ENCODE measurements around the gene MYO10.
"Not testable (repeated sequence)": the region's sequence is repeated elsewhere in the genome, so short reads cannot be mapped to it uniquely, and the experiment has no call there.

Gene MYO10

DNA sequence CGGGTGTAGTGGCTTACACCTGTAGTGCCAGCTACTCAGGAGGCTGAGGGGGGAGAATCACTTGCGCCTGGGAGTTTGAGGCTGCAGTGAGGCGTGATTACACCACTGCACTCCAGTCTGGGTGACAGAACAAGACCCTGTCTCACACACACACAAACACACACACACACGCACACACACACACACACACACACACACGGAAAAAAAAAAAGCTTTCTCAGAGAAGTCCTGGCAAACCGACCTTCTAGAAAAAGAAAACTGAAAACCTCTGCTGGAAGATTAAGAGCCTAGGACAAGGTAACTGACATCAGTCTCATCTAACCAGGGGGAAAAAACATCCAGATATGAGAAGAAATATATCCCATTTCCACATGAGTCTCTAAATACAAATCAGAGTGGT lies 178.9 kb downstream of the MYO10 start:
- DNase-seq (ENCODE audit: insufficient read length, low spot score) (no peak), FAIRE-seq (no peak)

GRCh38 chr5:16756692-16757091 lies 179.4 kb downstream of the MYO10 start:
- DNase-seq (ENCODE audit: insufficient read length, low spot score) (no peak), FAIRE-seq (no peak)

DNA sequence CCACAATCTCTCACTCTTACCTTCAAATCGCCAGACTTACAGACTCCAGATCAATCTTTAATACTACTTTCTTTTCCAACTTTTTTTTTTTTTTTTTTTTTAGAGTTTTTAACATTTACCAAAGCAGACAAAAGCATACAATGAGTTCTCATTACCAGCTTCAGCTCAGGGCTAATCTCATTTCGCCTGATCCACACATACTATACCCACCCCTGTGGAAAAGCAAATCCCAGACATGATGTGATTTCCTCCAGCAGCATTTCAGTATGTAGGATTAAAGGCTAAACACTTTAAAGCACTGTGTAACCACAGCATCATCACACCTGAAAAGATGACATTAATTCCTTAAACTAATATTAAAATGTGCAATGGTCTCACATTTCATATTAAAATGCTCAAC lies 180.4 kb downstream of the MYO10 start:
- no peak for DNase-seq (ENCODE audit: insufficient read length, low spot score)

DNA sequence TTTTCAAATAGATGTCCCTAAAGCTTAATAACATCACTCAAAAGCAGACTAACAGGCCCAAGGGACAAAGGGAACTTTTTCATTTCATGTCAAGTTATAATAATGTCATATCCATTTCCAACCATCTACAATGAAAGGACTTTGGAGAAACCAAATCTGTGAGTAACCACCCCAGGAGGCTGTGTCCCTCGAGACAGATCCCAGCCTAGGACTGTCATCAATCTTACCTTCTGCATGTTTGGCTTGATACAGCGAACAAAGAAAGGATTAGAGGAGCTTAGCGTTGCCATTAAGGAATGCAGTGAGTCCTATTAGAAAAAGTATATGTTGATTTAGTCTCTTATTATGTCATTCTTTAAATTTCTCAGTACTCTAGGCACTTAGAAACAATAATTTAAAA lies 181.5 kb downstream of the MYO10 start:
- DNase-seq (ENCODE audit: insufficient read length, low spot score) (no peak), FAIRE-seq (no peak)

More for the DNA sequence above, 180.4 kb downstream of the MYO10 start:
- no peak for FAIRE-seq

GRCh38 chr5:16754086-16754485 lies 182.0 kb downstream of the MYO10 start:
- FAIRE-seq, result no peak

DNA sequence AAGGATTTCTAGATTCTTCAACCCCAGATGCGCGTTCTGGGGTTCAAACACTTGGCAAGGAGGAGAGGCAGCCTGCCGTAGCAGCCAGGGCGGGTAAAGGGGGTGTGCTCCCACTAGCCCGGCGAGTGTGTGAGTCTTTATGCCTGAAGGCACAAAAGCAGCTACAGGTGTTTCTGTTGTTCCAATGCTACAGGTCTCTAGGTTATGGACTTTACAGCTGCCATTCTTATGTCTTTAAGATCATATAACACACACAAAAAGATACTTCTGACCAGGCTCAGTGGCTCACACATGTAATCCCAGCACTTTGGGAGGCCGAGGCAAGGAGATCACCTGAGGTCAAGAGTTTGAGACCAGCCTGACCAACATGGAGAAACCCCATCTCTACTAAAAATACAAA lies 185.6 kb downstream of the MYO10 start:
- FAIRE-seq, result no peak
- DNase-seq (ENCODE audit: insufficient read length, low spot score), result no peak

More at GRCh38 chr5:16754086-16754485, 182.0 kb downstream of the MYO10 start:
- DNase-seq (ENCODE audit: insufficient read length, low spot score), result no peak

GRCh38 chr5:16749626-16750025 lies 186.5 kb downstream of the MYO10 start:
- DNase-seq (ENCODE audit: insufficient read length, low spot score) (no peak), FAIRE-seq (no peak)

GRCh38 chr5:16744164-16744880 lies 191.8 kb downstream of the MYO10 start:
- DNase-seq (ENCODE audit: insufficient read length, low spot score) (no peak), FAIRE-seq (no peak)

GRCh38 chr5:16742938-16743337 lies 193.2 kb downstream of the MYO10 start:
- no peak for DNase-seq (ENCODE audit: insufficient read length, low spot score)
- FAIRE-seq, result no peak

DNA sequence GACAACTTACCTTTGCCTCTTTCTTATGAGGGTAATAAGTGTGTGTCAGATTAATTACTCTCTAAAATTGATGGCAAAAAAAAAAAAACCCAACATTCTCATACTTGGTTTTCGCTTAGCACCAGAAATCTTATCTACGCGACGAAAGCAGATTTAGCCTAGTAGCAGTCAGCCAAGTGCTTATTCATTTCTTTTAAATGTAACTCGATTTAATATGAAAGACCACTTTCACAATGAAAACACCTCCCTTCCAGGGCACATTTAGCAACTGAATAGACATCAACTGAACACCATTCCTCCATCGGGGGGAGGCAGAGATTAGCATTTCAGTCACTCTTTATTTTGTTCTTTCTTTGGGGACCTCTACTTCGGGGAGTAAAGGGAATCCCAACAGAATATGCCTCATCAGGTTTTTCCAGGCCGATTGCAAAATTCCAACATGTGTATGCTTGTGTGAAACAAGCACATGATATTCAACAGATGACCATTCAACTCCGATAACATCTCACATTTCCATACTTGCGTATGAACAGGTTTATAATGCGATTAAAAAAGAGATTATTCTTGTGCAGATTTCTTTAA lies 195.2 kb downstream of the MYO10 start:
- DNase-seq (ENCODE audit: insufficient read length, low spot score) (no peak), FAIRE-seq (no peak)

DNA sequence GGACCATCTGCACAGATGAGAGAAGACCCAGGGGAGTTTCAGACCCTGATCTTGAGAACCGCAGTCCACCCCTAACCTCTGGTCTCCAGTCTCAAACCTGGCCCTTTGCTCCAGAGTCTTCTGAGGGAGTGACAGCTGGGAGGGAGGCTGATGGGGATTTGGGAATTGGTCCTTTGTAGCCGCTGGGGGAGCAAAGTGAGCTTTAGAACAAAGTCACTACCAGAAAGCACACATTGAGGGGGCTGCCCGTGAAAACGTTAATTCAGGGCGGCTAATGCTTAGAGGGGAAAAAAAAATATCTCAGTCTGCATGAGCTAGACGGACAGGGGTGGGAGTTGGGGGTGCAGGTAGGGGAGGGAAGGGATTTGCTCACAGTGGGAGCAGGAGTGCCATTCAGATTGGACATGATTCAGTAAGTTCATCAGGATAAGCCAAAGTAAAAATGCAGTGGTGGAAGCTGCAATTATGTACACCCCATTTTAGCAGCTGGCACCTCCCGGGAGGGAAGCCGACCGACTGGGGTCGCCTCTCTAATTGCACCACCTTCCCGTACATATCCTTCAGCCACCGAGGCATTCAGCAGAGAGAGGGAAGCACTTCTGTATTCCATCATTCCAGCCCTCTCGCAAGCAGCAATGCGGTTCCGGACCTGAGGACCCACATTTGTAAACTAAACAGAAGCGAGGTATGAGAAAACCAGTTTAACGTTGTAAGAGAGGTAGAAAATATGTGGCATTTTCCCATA lies 195.8 kb downstream of the MYO10 start:
- no peak for FAIRE-seq
- DNase-seq (ENCODE audit: insufficient read length, low spot score), result no peak

DNA sequence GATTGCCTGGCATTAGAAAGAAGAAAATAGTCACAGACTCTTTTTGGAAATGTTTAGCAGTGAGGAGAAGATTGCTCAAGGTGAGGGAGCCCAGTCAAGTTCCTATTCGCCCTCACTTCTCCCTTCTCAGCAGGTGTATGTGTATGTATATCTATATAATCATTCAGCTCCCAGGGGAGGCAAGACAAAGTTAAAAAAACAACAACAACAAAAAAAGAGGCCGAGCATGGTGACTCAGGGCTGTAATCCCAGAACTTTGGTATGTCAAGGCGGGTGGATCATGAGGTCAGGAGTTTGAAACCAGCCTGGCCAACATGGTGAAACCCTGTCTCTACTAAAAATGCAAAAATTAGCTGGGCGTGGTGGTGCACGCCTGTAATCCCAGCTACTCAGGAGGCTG lies 197.7 kb downstream of the MYO10 start:
- DNase-seq (ENCODE audit: insufficient read length, low spot score); FAIRE-seq: not testable (repeated sequence)

DNA sequence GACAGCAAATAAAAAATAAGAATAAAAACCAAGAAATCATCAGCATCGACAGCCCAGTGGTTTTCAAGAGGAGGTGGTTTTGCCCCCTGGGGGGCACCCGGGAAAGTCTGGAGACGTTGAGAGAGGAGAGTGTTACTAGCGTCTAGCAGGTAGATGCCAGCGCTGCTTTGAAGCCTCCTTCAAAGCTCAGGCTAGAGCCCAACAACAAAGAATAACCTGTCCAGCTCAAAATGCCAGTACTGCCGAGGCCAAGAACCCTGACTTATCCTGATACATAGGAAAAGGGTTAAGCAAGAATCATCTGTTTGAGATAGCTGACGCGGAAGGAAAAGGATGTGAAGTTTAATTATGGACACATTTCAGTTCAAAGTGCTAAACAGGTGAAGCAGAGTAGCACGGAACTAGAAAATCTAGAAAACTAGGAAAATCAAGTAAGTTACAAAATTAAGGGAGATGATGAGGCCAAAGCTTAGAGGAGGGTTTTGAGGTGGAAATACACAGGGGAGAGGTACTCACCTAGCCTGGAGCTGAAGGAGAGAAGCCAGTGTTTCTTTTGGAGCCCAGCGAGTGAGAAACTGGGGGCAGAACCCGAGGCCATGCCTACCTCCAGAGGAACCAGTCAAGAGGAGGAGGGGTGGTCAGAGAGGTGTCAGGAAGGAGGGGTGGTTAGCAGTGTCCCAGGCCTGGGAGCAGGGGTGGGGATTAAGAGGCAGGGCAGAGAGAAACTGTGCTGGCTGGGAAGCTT lies 198.3 kb downstream of the MYO10 start:
- FAIRE-seq, result no peak
- DNase-seq (ENCODE audit: insufficient read length, low spot score), result no peak

GRCh38 chr5:16737209-16737608 lies 198.9 kb downstream of the MYO10 start:
- DNase-seq (ENCODE audit: insufficient read length, low spot score) (no peak), FAIRE-seq (no peak)

GRCh38 chr5:16736158-16736995 lies 199.7 kb downstream of the MYO10 start:
- FAIRE-seq (no peak), DNase-seq (ENCODE audit: insufficient read length, low spot score) (no peak)

- no peak for DNase-seq (ENCODE audit: insufficient read length, low spot score)
- no peak for FAIRE-seq
Observed at GRCh38 chr5:16735101-16736060, 200.7 kb downstream of the MYO10 start.

DNA sequence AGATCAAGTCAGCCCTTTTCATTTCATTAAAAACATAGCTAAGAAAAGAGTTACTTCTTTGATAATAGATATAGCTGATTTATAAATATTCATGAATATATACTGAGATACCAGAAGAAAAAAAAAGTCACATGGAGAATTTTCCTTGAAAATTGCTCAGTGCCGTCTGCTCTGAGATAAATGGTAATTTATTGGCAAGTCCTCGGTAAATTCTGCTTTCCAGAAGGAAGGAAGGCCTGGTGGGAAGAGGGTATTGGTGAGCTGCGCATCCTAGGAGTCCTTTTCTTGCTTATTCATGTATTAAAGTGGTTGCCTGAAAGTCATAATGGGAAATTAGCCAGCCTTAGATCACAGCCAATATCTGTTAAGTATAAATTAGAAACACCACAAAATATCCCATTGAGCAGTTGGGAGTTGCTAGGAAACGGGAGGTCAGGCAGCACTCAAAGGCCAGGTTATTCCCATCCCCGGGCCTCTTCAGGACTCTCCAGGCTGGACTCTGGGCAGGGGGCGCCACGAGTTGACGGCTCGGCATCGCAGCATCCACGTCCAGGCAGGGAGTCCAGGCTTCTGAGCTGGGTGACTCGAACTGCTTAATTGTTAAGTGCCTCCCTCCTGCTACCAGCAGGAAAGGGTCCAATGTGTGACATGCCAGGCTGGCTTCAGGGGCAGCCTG lies 202.6 kb downstream of the MYO10 start:
- FAIRE-seq (no peak), DNase-seq (ENCODE audit: insufficient read length, low spot score) (no peak)

GRCh38 chr5:16732356-16732755 lies 203.7 kb downstream of the MYO10 start:
- FAIRE-seq, result no peak
- DNase-seq (ENCODE audit: insufficient read length, low spot score), result no peak

Measured in HTR-8/SVneo (cell line).